K562 (cell line): Measurements from ENCODE around the gene PXN.

Source experiments
- ARID3A ChIP-seq: IDR thresholded peaks from 2 replicates; pipeline ENCODE4 v1.6.1; 2012; ENCODE audit warnings: low read depth, low read length, improper control_type of control experiment, borderline replicate concordance
- BHLHE40 ChIP-seq: IDR thresholded peaks from 2 replicates; pipeline ENCODE4 v1.6.1; 2011; ENCODE audit warnings: low read length, improper control_type of control experiment
- CEBPG ChIP-seq, 3 experiments: fragments of 200-800 bp in 1 of 3; sonication (Bioruptor generic) in 1 of 3; sonication (generic) in 1 of 3; formaldehyde crosslinking in 1 of 3; IDR thresholded peaks in 2 of 3; conservative IDR thresholded peaks in 1 of 3; 2 replicates each; pipeline versions ENCODE4 v1.6.1 to v1.8.0; 2016 to 2022; ENCODE audit warnings: missing compliant biosample characterization in 2 of 3, missing genetic modification characterization in 2 of 3, mild to moderate bottlenecking in 1 of 3, missing genetic modification reagents in 1 of 3
- CTCF ChIP-seq, 3 experiments: IDR thresholded peaks in 2 of 3; conservative IDR thresholded peaks in 1 of 3; 2 replicates each; pipeline ENCODE4 v1.5.1; 2011 to 2012; ENCODE audit warnings: low read length in 3 of 3, mild to moderate bottlenecking in 3 of 3, control low read depth in 2 of 3, improper control_type of control experiment in 1 of 3, inconsistent platforms in 1 of 3, low read depth in 1 of 3, mixed read lengths in 1 of 3, moderate library complexity in 1 of 3; ENCODE audit not compliant: insufficient read depth in 2 of 3
- KLF13 ChIP-seq: fragments of 450-650 bp; IDR thresholded peaks from 2 replicates; pipeline ENCODE4 v1.6.1; 2016; ENCODE audit warnings: missing genetic modification characterization, low read depth, mild to moderate bottlenecking, missing compliant biosample characterization, moderate library complexity, borderline replicate concordance
- KLF6 ChIP-seq: fragments of 250-450 bp; sonication (Bioruptor Pico); IDR thresholded peaks from 2 replicates; pipeline ENCODE4 v1.4.0; 2020; ENCODE audit warnings: mild to moderate bottlenecking, moderate library complexity, borderline replicate concordance
- NFE2L1 ChIP-seq: fragments of 450-650 bp; IDR thresholded peaks from 2 replicates; pipeline ENCODE4 v1.6.1; 2016; ENCODE audit warnings: missing genetic modification characterization, low read depth, mild to moderate bottlenecking, missing compliant biosample characterization, moderate library complexity, borderline replicate concordance
- RCOR1 ChIP-seq, 2 experiments: IDR thresholded peaks; 2 replicates each; pipeline ENCODE4 v1.6.1; 2012; ENCODE audit warnings: low read depth in 2 of 2, low read length in 2 of 2, borderline replicate concordance in 1 of 2, improper control_type of control experiment in 1 of 2
- SETDB1 ChIP-seq: IDR thresholded peaks from one replicate; pipeline ENCODE4 v1.6.1; 2012; ENCODE audit warnings: low read length, control low read depth, inconsistent platforms
- TCF7 ChIP-seq: sonication (generic); IDR thresholded peaks from 2 replicates; pipeline ENCODE4 v1.6.1; 2016; ENCODE audit warnings: antibody characterized with exemption, borderline replicate concordance
- ZNF609 ChIP-seq: sonication (generic); formaldehyde crosslinking; IDR thresholded peaks from 2 replicates; pipeline ENCODE4 v1.8.1; 2023; ENCODE audit warnings: missing genetic modification reagents, mild to moderate bottlenecking, borderline replicate concordance
- ZNF785 ChIP-seq: fragments of 250-450 bp; sonication (Bioruptor Pico); IDR thresholded peaks from 2 replicates; pipeline ENCODE4 v1.4.0; 2020; ENCODE audit warnings: mild to moderate bottlenecking
- TF ChIP-seq, protein P1 (sequence below): sonication (generic); formaldehyde crosslinking; IDR thresholded peaks from 2 replicates; pipeline ENCODE4 v1.8.0; 2022; ENCODE audit warnings: mild to moderate bottlenecking, missing genetic modification reagents

DNA sequence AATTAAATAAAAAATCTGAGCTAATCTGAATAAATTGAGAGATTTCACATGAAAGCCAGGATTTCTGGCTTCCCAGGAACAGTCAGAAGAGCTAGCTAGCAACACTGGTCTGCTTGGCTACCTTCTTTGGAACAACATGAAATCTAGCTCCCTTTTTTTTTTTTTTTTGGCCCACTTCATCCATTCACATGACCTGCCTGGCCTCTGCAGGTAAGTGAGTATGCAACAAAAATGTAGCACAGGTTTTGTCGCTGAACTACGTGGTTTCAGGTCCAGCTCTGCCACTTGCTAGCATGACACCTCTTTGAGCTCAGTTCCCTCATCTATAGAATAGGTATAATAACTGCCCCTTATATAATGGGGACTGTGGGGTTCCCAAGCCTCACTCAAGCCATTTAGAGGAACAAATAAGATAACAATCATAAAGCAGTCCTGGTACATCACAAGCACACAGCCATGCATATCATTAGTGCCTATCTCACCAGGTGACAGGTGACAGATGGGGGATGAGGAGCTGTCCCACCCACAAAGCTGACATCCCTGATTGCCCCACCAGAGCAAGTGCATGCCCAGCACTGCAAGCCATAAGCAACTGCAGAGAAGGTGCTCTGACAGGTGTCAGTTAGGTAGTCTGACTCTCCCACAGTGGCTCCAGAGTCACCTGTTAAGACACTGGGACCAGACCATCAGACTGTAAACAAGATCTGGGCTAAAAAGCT is 25.6 kb downstream of the PXN start:
- TF ChIP-seq TCF7, result no peak
- no peak for TF ChIP-seq ZNF785 (CRISPR knock-in tag)
- no peak for TF ChIP-seq ARID3A
- TF ChIP-seq CTCF (IDR thresholded peaks at IDR 0.05 in 2 of 3, conservative IDR thresholded peaks at IDR 0.05 in 1 of 3; ENCODE audit: insufficient read depth in 2 of 3, low read depth in 1 of 3, low read length in 3 of 3), result no peak
- no peak for TF ChIP-seq RCOR1 (IDR thresholded peaks at IDR 0.05; ENCODE audit: borderline replicate concordance in 1 of 2, low read depth in 2 of 2, low read length in 2 of 2)
- TF ChIP-seq CEBPG (CRISPR knock-in tag; IDR thresholded peaks at IDR 0.05), result no peak
- TF ChIP-seq CEBPG (tag; conservative IDR thresholded peaks at IDR 0.05 in 1 of 2, IDR thresholded peaks at IDR 0.05 in 1 of 2), result no peak
- no peak for TF ChIP-seq SETDB1
- TF ChIP-seq KLF13 (tag), result no peak
- TF ChIP-seq BHLHE40, result no peak
- no peak for TF ChIP-seq KLF6 (CRISPR knock-in tag)
- TF ChIP-seq NFE2L1, result no peak
- TF ChIP-seq, protein P1, sequence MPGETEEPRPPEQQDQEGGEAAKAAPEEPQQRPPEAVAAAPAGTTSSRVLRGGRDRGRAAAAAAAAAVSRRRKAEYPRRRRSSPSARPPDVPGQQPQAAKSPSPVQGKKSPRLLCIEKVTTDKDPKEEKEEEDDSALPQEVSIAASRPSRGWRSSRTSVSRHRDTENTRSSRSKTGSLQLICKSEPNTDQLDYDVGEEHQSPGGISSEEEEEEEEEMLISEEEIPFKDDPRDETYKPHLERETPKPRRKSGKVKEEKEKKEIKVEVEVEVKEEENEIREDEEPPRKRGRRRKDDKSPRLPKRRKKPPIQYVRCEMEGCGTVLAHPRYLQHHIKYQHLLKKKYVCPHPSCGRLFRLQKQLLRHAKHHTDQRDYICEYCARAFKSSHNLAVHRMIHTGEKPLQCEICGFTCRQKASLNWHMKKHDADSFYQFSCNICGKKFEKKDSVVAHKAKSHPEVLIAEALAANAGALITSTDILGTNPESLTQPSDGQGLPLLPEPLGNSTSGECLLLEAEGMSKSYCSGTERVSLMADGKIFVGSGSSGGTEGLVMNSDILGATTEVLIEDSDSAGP (CRISPR knock-in tag), result no peak
- no peak for TF ChIP-seq ZNF609 (CRISPR knock-in tag)
